Activated T-cell treated with anti-CD3 and anti-CD28 coated beads, Interleukin-2, amount 50 U/mL, for 72 hours (primary cell): ENCODE data around the gene RYR3. TPM values are rescaled to one million over a fixed set of nuclear protein-coding genes. Genes with fewer than 3 reads are reported as not detected.

ENCODE experiments used
- ATAC-seq, 2 donors: fragments of 150-1000 bp; cut with Tn5 transposase; replicated peaks in 1 of 2; 2 replicates each; pipeline ENCODE4 v1.10.0; 2021; ENCODE audit warnings: moderate library complexity in 2 of 2, mild to moderate bottlenecking in 1 of 2
- DNase-seq, 2 donors: peaks; one replicate each; pipeline ENCODE4 v3.0.0; 2021 to 2022; ENCODE audit warnings: mixed read lengths in 1 of 2
- H3K27ac Mint-ChIP-seq: one replicate; pipeline ENCODE4 v1.8.0; 2022; ENCODE audit warnings: mild to moderate bottlenecking, moderate library complexity, mixed read lengths
- H3K27me3 Mint-ChIP-seq: one replicate; pipeline ENCODE4 v1.8.0; 2022; ENCODE audit warnings: low read depth, mixed read lengths
- H3K36me3 Mint-ChIP-seq, 2 donors: one replicate each; pipeline ENCODE4 v1.8.0; 2022; ENCODE audit warnings: mixed read lengths in 2 of 2, mild to moderate bottlenecking in 1 of 2; ENCODE audit not compliant: insufficient read depth in 2 of 2
- H3K4me1 Mint-ChIP-seq: one replicate; pipeline ENCODE4 v1.8.0; 2022; ENCODE audit warnings: low read depth, mixed read lengths
- H3K4me3 Mint-ChIP-seq, 2 donors: one replicate each; pipeline ENCODE4 v1.8.0; 2022; ENCODE audit warnings: mild to moderate bottlenecking in 2 of 2, mixed read lengths in 2 of 2, moderate library complexity in 2 of 2
- H3K9me3 Mint-ChIP-seq, 2 donors: one replicate each; pipeline ENCODE4 v1.8.0; 2022; ENCODE audit warnings: mixed read lengths in 2 of 2
- total RNA-seq, 2 donors: library from RNA; stranded (reverse); gene quantifications; one replicate each; pipeline ENCODE4 v1.2.3, GENCODE V29; 2022

Gene RYR3
- total RNA-seq, 2 donors from 2014 or later: not detected

GRCh38 chr15:33678176-33678575 is 367.4 kb downstream of the RYR3 start:
- no peaks in the 10 kb centered on the region for H3K4me1 Mint-ChIP-seq
- DNase-seq (no peak), ATAC-seq (no peak)
- no peaks in the 10 kb centered on the region for H3K9me3 Mint-ChIP-seq
- H3K27me3 Mint-ChIP-seq: peaks cover 55% of the 10 kb centered on the region
- no peaks in the 10 kb centered on the region for H3K36me3 Mint-ChIP-seq
- no peak overlapping the region for H3K27ac Mint-ChIP-seq
- H3K4me3 Mint-ChIP-seq: no peak overlapping the region

- Mint-ChIP-seq H3K27me3 (peaks cover 51% of the 10 kb centered on the region), H3K4me3 (no peak overlapping the region), H3K27ac (no peak overlapping the region), H3K4me1 (no peaks in the 10 kb centered on the region), H3K9me3 (no peaks in the 10 kb centered on the region), H3K36me3 (no peaks in the 10 kb centered on the region)
- ATAC-seq (no peak), DNase-seq (no peak)
Observed at GRCh38 chr15:33678602-33679001, 367.8 kb downstream of the RYR3 start.

- H3K27ac Mint-ChIP-seq: no peak overlapping the region
- H3K27me3 Mint-ChIP-seq: peaks cover 46% of the 10 kb centered on the region
- H3K4me1 Mint-ChIP-seq: no peaks in the 10 kb centered on the region
- H3K4me3 Mint-ChIP-seq: no peak overlapping the region
- no peak for ATAC-seq
- no peak for DNase-seq
- no peaks in the 10 kb centered on the region for H3K36me3 Mint-ChIP-seq
- H3K9me3 Mint-ChIP-seq: no peaks in the 10 kb centered on the region
Observed at GRCh38 chr15:33679061-33679460, 368.3 kb downstream of the RYR3 start.

GRCh38 chr15:33680336-33680735 is 369.6 kb downstream of the RYR3 start:
- H3K36me3 Mint-ChIP-seq: no peaks in the 10 kb centered on the region

GRCh38 chr15:33693166-33693800 is 382.5 kb downstream of the RYR3 start:
- DNase-seq: no peak
- no peak for ATAC-seq
- no peak overlapping the region for H3K4me3 Mint-ChIP-seq
- no peaks in the 10 kb centered on the region for H3K36me3 Mint-ChIP-seq
- H3K27ac Mint-ChIP-seq: no peak overlapping the region
- no peaks in the 10 kb centered on the region for H3K4me1 Mint-ChIP-seq
- H3K9me3 Mint-ChIP-seq: no peaks in the 10 kb centered on the region
- H3K27me3 Mint-ChIP-seq: peaks cover under 1% of the 10 kb centered on the region

More at GRCh38 chr15:33680336-33680735, 369.6 kb downstream of the RYR3 start:
- Mint-ChIP-seq H3K9me3 (no peaks in the 10 kb centered on the region), H3K27ac (no peak overlapping the region), H3K27me3 (peaks cover 37% of the 10 kb centered on the region), H3K4me3 (no peak overlapping the region), H3K4me1 (no peaks in the 10 kb centered on the region)
- ATAC-seq: no peak
- DNase-seq: no peak

- no peaks in the 10 kb centered on the region for H3K9me3 Mint-ChIP-seq
- no peaks in the 10 kb centered on the region for H3K4me1 Mint-ChIP-seq
Observed at GRCh38 chr15:33698126-33698525, 387.4 kb downstream of the RYR3 start.

GRCh38 chr15:33699145-33699544 is 388.4 kb downstream of the RYR3 start:
- H3K4me1 Mint-ChIP-seq: no peaks in the 10 kb centered on the region
- no peak overlapping the region for H3K27ac Mint-ChIP-seq
- peaks cover 12% of the 10 kb centered on the region for H3K27me3 Mint-ChIP-seq
- no peaks in the 10 kb centered on the region for H3K9me3 Mint-ChIP-seq
- no peaks in the 10 kb centered on the region for H3K36me3 Mint-ChIP-seq
- H3K4me3 Mint-ChIP-seq: no peak overlapping the region
- DNase-seq (no peak), ATAC-seq (no peak)

More at GRCh38 chr15:33698126-33698525, 387.4 kb downstream of the RYR3 start:
- Mint-ChIP-seq H3K4me3 (no peak overlapping the region), H3K27me3 (peaks cover 12% of the 10 kb centered on the region), H3K36me3 (no peaks in the 10 kb centered on the region), H3K27ac (no peak overlapping the region)
- no peak for DNase-seq
- no peak for ATAC-seq

GRCh38 chr15:33699691-33700447 is 389.1 kb downstream of the RYR3 start:
- Mint-ChIP-seq H3K27ac (no peak overlapping the region), H3K9me3 (no peaks in the 10 kb centered on the region), H3K4me3 (no peak overlapping the region), H3K36me3 (no peaks in the 10 kb centered on the region), H3K27me3 (peaks cover 12% of the 10 kb centered on the region), H3K4me1 (no peaks in the 10 kb centered on the region)
- ATAC-seq (no peak), DNase-seq (no peak)

- Mint-ChIP-seq H3K27me3 (peaks cover 12% of the 10 kb centered on the region), H3K9me3 (no peaks in the 10 kb centered on the region), H3K4me3 (no peak overlapping the region), H3K27ac (no peak overlapping the region), H3K4me1 (no peaks in the 10 kb centered on the region), H3K36me3 (no peaks in the 10 kb centered on the region)
- DNase-seq (peak; percentile 52 to 62), ATAC-seq (peak; percentile 61)
Observed at GRCh38 chr15:33700695-33701303, 390.0 kb downstream of the RYR3 start.

- peaks cover 12% of the 10 kb centered on the region for H3K27me3 Mint-ChIP-seq
- DNase-seq: no peak
- no peak for ATAC-seq
- no peaks in the 10 kb centered on the region for H3K36me3 Mint-ChIP-seq
- no peak overlapping the region for H3K27ac Mint-ChIP-seq
- no peak overlapping the region for H3K4me3 Mint-ChIP-seq
- no peaks in the 10 kb centered on the region for H3K9me3 Mint-ChIP-seq
- H3K4me1 Mint-ChIP-seq: no peaks in the 10 kb centered on the region
Observed at GRCh38 chr15:33701304-33701696, 390.5 kb downstream of the RYR3 start.

- no peaks in the 10 kb centered on the region for H3K4me1 Mint-ChIP-seq
- peaks cover 7% of the 10 kb centered on the region for H3K27me3 Mint-ChIP-seq
- peaks cover 1 to 5% of the 10 kb centered on the region in 2 donors for H3K9me3 Mint-ChIP-seq
- H3K27ac Mint-ChIP-seq: no peak overlapping the region
- ATAC-seq: no peak
- H3K4me3 Mint-ChIP-seq: no peak overlapping the region
- peaks cover 4% of the 10 kb centered on the region in 2 donors for H3K36me3 Mint-ChIP-seq
- no peak for DNase-seq
Observed at GRCh38 chr15:33706173-33706572, 395.4 kb downstream of the RYR3 start.

GRCh38 chr15:33710748-33711147 is 400.0 kb downstream of the RYR3 start:
- no peak overlapping the region for H3K27ac Mint-ChIP-seq
- H3K27me3 Mint-ChIP-seq: peaks cover 7% of the 10 kb centered on the region
- no peak for ATAC-seq
- no peak for DNase-seq
- H3K4me3 Mint-ChIP-seq: no peak overlapping the region
- peaks cover under 1% of the 10 kb centered on the region for H3K4me1 Mint-ChIP-seq
- peaks cover 12 to 13% of the 10 kb centered on the region in 2 donors for H3K36me3 Mint-ChIP-seq
- peaks cover 11 to 14% of the 10 kb centered on the region in 2 donors for H3K9me3 Mint-ChIP-seq

- peaks cover 6% of the 10 kb centered on the region for H3K4me1 Mint-ChIP-seq
- peaks cover 8% of the 10 kb centered on the region for H3K27me3 Mint-ChIP-seq
- DNase-seq (peak; percentile 17 to 32), ATAC-seq (peak; percentile 84 to 91)
- H3K36me3 Mint-ChIP-seq: peaks cover 8% of the 10 kb centered on the region in 2 donors
- H3K4me3 Mint-ChIP-seq: no peak overlapping the region
- peak overlapping the region; percentile 3 for H3K27ac Mint-ChIP-seq
- peaks cover 10 to 14% of the 10 kb centered on the region in 2 donors for H3K9me3 Mint-ChIP-seq
Observed at GRCh38 chr15:33716025-33716424, 405.3 kb downstream of the RYR3 start.
